ENCODE results near the gene WNT4. TPM values are rescaled to one million over a fixed set of nuclear protein-coding genes. Genes with fewer than 3 reads are reported as not detected.

The WNT4 gene
- total RNA-seq, 2 experiments from 2014 or later = not detected

- Mint-ChIP-seq H3K27me3 (no peaks in the 10 kb centered on the region), H3K4me1 (ENCODE audit: low read depth) (peaks cover 90% of the 10 kb centered on the region), H3K4me3 (no peak overlapping the region), H3K27ac (peak overlapping the region; percentile 77), H3K36me3 (ENCODE audit: low read depth) (peaks cover 72% of the 10 kb centered on the region), H3K9me3 (no peaks in the 10 kb centered on the region)
- H3K4me3 ChIP-seq (ENCODE audit: low read length) = no peak overlapping the region
- DNase-seq (no peak), ATAC-seq (ENCODE audit: poor library complexity) (no peak)
- POLR2A ChIA-PET = interaction anchor here (1.2 kb wide), 2 partner anchors 8 to 48 kb away, joined by 3 read pairs; no protein-coding TSS in a partner anchor
- intact Hi-C loops (cut with DNase I, micrococcal nuclease) = loop anchor here in 1 of 2 experiments (5.0 to 10.0 kb wide), 2 partner anchors 45 to 313 kb away; no protein-coding TSS in a partner anchor
- no peaks in the 10 kb centered on the region for H3K27me3 ChIP-seq (ENCODE audit: control insufficient read depth in 1 of 2, insufficient read depth in 2 of 2, low read length in 2 of 2)
- CTCF ChIA-PET = interaction anchor here (1.1 kb wide), 1 partner anchor 78 kb away, joined by 3 read pairs; no protein-coding TSS in a partner anchor
- TF ChIP-seq, protein P1, sequence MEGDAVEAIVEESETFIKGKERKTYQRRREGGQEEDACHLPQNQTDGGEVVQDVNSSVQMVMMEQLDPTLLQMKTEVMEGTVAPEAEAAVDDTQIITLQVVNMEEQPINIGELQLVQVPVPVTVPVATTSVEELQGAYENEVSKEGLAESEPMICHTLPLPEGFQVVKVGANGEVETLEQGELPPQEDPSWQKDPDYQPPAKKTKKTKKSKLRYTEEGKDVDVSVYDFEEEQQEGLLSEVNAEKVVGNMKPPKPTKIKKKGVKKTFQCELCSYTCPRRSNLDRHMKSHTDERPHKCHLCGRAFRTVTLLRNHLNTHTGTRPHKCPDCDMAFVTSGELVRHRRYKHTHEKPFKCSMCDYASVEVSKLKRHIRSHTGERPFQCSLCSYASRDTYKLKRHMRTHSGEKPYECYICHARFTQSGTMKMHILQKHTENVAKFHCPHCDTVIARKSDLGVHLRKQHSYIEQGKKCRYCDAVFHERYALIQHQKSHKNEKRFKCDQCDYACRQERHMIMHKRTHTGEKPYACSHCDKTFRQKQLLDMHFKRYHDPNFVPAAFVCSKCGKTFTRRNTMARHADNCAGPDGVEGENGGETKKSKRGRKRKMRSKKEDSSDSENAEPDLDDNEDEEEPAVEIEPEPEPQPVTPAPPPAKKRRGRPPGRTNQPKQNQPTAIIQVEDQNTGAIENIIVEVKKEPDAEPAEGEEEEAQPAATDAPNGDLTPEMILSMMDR (IDR thresholded peaks at IDR 0.05) = no peak
- H3K36me3 ChIP-seq (ENCODE audit: insufficient read depth, low read length) = peaks cover 55% of the 10 kb centered on the region
- no peak overlapping the region for H3K27ac ChIP-seq (ENCODE audit: low read depth in 1 of 2, low read length in 2 of 2)
- H3K4me1 ChIP-seq (ENCODE audit: insufficient read depth, low read length) = peaks cover 58% of the 10 kb centered on the region
- no peaks in the 10 kb centered on the region for H3K9me3 ChIP-seq (ENCODE audit: control insufficient read depth in 1 of 2, insufficient read depth in 1 of 2, low read length in 2 of 2)
Observed at GRCh38 chr1:22101995-22102394, 40.9 kb downstream of the WNT4 start.

- H3K36me3 ChIP-seq (ENCODE audit: insufficient read depth, low read length) = peaks cover 55% of the 10 kb centered on the region
- POLR2A ChIA-PET = interaction anchor here (1.1 kb wide), 1 partner anchor 77 kb away, joined by 5 read pairs; no protein-coding TSS in a partner anchor
- TF ChIP-seq, protein P1 (IDR thresholded peaks at IDR 0.05) = no peak
- Mint-ChIP-seq H3K9me3 (no peaks in the 10 kb centered on the region), H3K36me3 (ENCODE audit: low read depth) (peaks cover 72% of the 10 kb centered on the region), H3K4me3 (no peak overlapping the region), H3K4me1 (ENCODE audit: low read depth) (peaks cover 86% of the 10 kb centered on the region), H3K27ac (peak overlapping the region; percentile 77), H3K27me3 (no peaks in the 10 kb centered on the region)
- ATAC-seq (ENCODE audit: poor library complexity) (no peak), DNase-seq (no peak)
- CTCF ChIA-PET = interaction anchor here (1.2 to 1.7 kb wide), 3 partner anchors 9 to 48 kb away, joined by 3 to 4 read pairs (median 3); no protein-coding TSS in a partner anchor
- no peaks in the 10 kb centered on the region for H3K27me3 ChIP-seq (ENCODE audit: control insufficient read depth in 1 of 2, insufficient read depth in 2 of 2, low read length in 2 of 2)
- intact Hi-C loops (cut with DNase I, micrococcal nuclease) = loop anchor here in 1 of 2 experiments (5.0 to 10.0 kb wide), 2 partner anchors 44 to 314 kb away; no protein-coding TSS in a partner anchor
- no peak overlapping the region for H3K27ac ChIP-seq (ENCODE audit: low read depth in 1 of 2, low read length in 2 of 2)
- peaks cover 53% of the 10 kb centered on the region for H3K4me1 ChIP-seq (ENCODE audit: insufficient read depth, low read length)
- H3K4me3 ChIP-seq (ENCODE audit: low read length) = no peak overlapping the region
- no peaks in the 10 kb centered on the region for H3K9me3 ChIP-seq (ENCODE audit: control insufficient read depth in 1 of 2, insufficient read depth in 1 of 2, low read length in 2 of 2)
Observed at GRCh38 chr1:22101199-22101598, 41.7 kb downstream of the WNT4 start.

DNA sequence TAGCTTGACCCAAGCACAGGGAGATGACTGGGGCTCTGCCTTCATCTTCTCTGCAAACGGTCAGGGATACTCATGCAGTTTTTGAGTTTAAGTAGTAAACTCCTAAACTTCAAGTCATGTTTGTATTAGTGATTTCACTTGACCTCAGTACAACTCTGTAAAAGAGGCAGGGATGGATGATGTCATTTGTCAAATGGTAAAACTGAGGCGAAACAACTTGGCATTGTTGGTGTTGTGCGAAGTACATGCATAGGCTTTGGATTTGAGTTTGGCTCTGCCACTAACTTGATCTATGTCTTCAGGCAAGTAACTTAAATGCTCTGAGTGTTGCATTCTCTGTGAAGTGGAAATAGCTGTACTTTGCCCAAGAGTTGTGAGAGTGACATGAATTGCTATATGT lies 42.7 kb downstream of the WNT4 start:
- no peaks in the 10 kb centered on the region for H3K27me3 Mint-ChIP-seq
- POLR2A ChIA-PET = interaction anchor here (1.0 to 1.5 kb wide), 5 partner anchors 34 to 73 kb away, joined by 4 to 6 read pairs (median 4); partner anchors contain the start of gene CDC42
- intact Hi-C loops (cut with DNase I, micrococcal nuclease) = loop anchor here in 1 of 2 experiments (5.0 to 10.0 kb wide), 2 partner anchors 43 to 315 kb away; no protein-coding TSS in a partner anchor
- H3K36me3 Mint-ChIP-seq (ENCODE audit: low read depth) = peaks cover 75% of the 10 kb centered on the region
- Histone ChIP-seq H3K27ac (ENCODE audit: low read depth in 1 of 2, low read length in 2 of 2) (no peak overlapping the region), H3K4me1 (ENCODE audit: insufficient read depth, low read length) (peaks cover 42% of the 10 kb centered on the region), H3K27me3 (ENCODE audit: control insufficient read depth in 1 of 2, insufficient read depth in 2 of 2, low read length in 2 of 2) (no peaks in the 10 kb centered on the region), H3K36me3 (ENCODE audit: insufficient read depth, low read length) (peaks cover 56% of the 10 kb centered on the region), H3K9me3 (ENCODE audit: control insufficient read depth in 1 of 2, insufficient read depth in 1 of 2, low read length in 2 of 2) (no peaks in the 10 kb centered on the region), H3K4me3 (ENCODE audit: low read length) (no peak overlapping the region)
- peaks cover 77% of the 10 kb centered on the region for H3K4me1 Mint-ChIP-seq (ENCODE audit: low read depth)
- H3K9me3 Mint-ChIP-seq = no peaks in the 10 kb centered on the region
- no peak overlapping the region for H3K4me3 Mint-ChIP-seq
- TF ChIP-seq, protein P1 (IDR thresholded peaks at IDR 0.05) = no peak
- ATAC-seq (ENCODE audit: poor library complexity) (no peak), DNase-seq (no peak)
- H3K27ac Mint-ChIP-seq = peak overlapping the region; percentile 77
- CTCF ChIA-PET = interaction anchor here (1.2 to 1.7 kb wide), 2 partner anchors 10 to 47 kb away, joined by 3 read pairs; no protein-coding TSS in a partner anchor

Data from CD4-positive, alpha-beta T cell (primary cell).